ENCODE data around the gene RILP.

GRCh38 chr17:1625581-1625980 lies 24.1 kb downstream of the RILP start:
- TF ChIP-seq GATA2 (IDR thresholded peaks at IDR 0.05; ENCODE audit: low read depth, low read length), result no peak
- no peak for TF ChIP-seq GATA3 (IDR thresholded peaks at IDR 0.05; ENCODE audit: low read depth, low read length)

All from SH-SY5Y (cell line).